22Rv1 (cell line): ENCODE measurements around the gene MAP7D3.

Experiments used
- ZFX ChIP-seq: fragments of 450-650 bp; IDR thresholded peaks from 2 replicates; pipeline ENCODE4 v1.6.1; 2017; ENCODE audit warnings: antibody characterized with exemption, borderline replicate concordance
- TF ChIP-seq, protein P1 (sequence below): fragments of 450-650 bp; IDR thresholded peaks from 2 replicates; pipeline ENCODE4 v1.5.1; 2017; ENCODE audit warnings: mild to moderate bottlenecking

DNA sequence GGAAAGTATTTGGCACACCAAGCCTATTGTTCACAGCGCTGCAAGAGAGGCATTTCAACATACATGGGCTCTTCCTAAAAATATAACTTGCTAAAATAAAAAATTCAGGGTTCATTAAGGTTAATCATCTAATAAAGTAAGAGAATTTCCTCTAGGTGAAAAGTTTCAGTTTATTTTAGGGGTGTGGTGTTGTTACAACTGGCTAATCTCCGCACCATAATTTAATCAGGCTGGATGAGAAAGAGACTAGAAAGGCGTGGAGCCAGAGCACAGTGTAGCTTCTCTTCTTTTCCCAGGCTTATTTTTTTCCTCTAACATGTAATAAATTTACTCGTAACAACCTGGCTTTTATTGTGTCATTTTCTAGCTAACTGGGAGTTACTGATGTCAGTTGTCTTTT lies 56.0 kb downstream of the MAP7D3 start:
- TF ChIP-seq, protein P1, sequence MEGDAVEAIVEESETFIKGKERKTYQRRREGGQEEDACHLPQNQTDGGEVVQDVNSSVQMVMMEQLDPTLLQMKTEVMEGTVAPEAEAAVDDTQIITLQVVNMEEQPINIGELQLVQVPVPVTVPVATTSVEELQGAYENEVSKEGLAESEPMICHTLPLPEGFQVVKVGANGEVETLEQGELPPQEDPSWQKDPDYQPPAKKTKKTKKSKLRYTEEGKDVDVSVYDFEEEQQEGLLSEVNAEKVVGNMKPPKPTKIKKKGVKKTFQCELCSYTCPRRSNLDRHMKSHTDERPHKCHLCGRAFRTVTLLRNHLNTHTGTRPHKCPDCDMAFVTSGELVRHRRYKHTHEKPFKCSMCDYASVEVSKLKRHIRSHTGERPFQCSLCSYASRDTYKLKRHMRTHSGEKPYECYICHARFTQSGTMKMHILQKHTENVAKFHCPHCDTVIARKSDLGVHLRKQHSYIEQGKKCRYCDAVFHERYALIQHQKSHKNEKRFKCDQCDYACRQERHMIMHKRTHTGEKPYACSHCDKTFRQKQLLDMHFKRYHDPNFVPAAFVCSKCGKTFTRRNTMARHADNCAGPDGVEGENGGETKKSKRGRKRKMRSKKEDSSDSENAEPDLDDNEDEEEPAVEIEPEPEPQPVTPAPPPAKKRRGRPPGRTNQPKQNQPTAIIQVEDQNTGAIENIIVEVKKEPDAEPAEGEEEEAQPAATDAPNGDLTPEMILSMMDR = no peak
- TF ChIP-seq ZFX = no peak
